H1 (cell line): ENCODE data around the gene NOTUM. TPM values are rescaled to one million over a fixed set of nuclear protein-coding genes. Genes with fewer than 3 reads are reported as not detected.

Experiments used
- CTCF ChIA-PET: fragments of 300-600 bp; sonication (Branson Sonifier 250); formaldehyde crosslinking; loops from one replicate; lab custom pipeline; 2021; ENCODE audit not compliant: partially characterized antibody; lab: Charles Lee
- POLR2A ChIA-PET: fragments of 300-600 bp; sonication (Branson Sonifier 250); formaldehyde crosslinking; loops from one replicate; lab custom pipeline; 2021; ENCODE audit warnings: inconsistent platforms; ENCODE audit not compliant: partially characterized antibody; lab: Charles Lee
- DNase-seq, 2 experiments: peaks; one replicate each; pipeline versions ENCODE4 v3.0.0 to v3.0.0-alpha.2; 2010 to 2022; ENCODE audit warnings: low spot score in 2 of 2, low read depth in 1 of 2, mixed read lengths in 1 of 2
- FAIRE-seq: peaks from 2 replicates; lab custom pipeline; 2011; peaks lifted over from hg19 to GRCh38; lab: Jason Lieb, UNC
- H2AFZ ChIP-seq: 2 replicates; pipeline ENCODE4 v1.8.1; 2012; ENCODE audit warnings: low read length, inconsistent platforms
- H2AK5ac ChIP-seq: 2 replicates; pipeline ENCODE4 v1.6.1; 2013; ENCODE audit warnings: low read depth, low read length
- H2BK120ac ChIP-seq: replicated peaks from 2 replicates; pipeline ENCODE3; 2013; ENCODE audit warnings: low read depth, low read length, inconsistent platforms
- H2BK12ac ChIP-seq: 2 replicates; pipeline ENCODE4 v1.6.1; 2013; ENCODE audit warnings: low read depth, low read length
- H2BK15ac ChIP-seq: 2 replicates; pipeline ENCODE4 v1.6.1; 2013; ENCODE audit warnings: low read length
- H2BK20ac ChIP-seq: 2 replicates; pipeline ENCODE4 v1.6.1; 2013; ENCODE audit warnings: low read length
- H2BK5ac ChIP-seq: 2 replicates; pipeline ENCODE4 v1.6.1; 2013; ENCODE audit warnings: low read depth, low read length
- H3K14ac ChIP-seq: 2 replicates; pipeline ENCODE4 v1.6.1; 2013; ENCODE audit warnings: inconsistent platforms; ENCODE audit not compliant: insufficient read length
- H3K18ac ChIP-seq: 2 replicates; pipeline ENCODE4 v1.6.1; 2013; ENCODE audit warnings: low read length; ENCODE audit errors: extremely low read depth
- H3K23ac ChIP-seq: 2 replicates; pipeline ENCODE4 v1.6.1; 2013; ENCODE audit warnings: inconsistent platforms; ENCODE audit not compliant: insufficient read length
- H3K23me2 ChIP-seq: 2 replicates; pipeline ENCODE4 v1.6.1; 2013; ENCODE audit warnings: low read depth, low read length
- H3K27ac ChIP-seq: 2 replicates; pipeline ENCODE4 v1.6.1; 2011; ENCODE audit warnings: low read depth, low read length, inconsistent platforms
- H3K27me3 ChIP-seq, 4 experiments: replicated peaks in 1 of 4; 1 replicate in 1 of 4; 2 replicates in 3 of 4; pipeline versions ENCODE4 v1.6.1 to v1.8.1; 2011 to 2013; ENCODE audit warnings: low read length in 3 of 4, mild to moderate bottlenecking in 3 of 4, inconsistent platforms in 2 of 4, mixed read lengths in 2 of 4, moderate library complexity in 1 of 4; ENCODE audit not compliant: control insufficient read depth in 3 of 4, insufficient read depth in 3 of 4; ENCODE audit errors: extremely low read depth in 1 of 4
- H3K36me3 ChIP-seq, 4 experiments: 2 replicates each; pipeline versions ENCODE4 v1.6.1 to v1.8.1; 2011 to 2013; ENCODE audit warnings: mild to moderate bottlenecking in 4 of 4, low read length in 3 of 4, moderate library complexity in 2 of 4, control low read depth in 1 of 4, inconsistent platforms in 1 of 4; ENCODE audit not compliant: insufficient read depth in 4 of 4, control insufficient read depth in 2 of 4
- H3K4ac ChIP-seq: replicated peaks from 2 replicates; pipeline ENCODE3; 2013; ENCODE audit warnings: low read length, low read depth, mixed read lengths, inconsistent platforms; ENCODE audit not compliant: insufficient read length
- H3K4me1 ChIP-seq, 4 experiments: replicated peaks in 1 of 4; 1 replicate in 1 of 4; 2 replicates in 3 of 4; pipeline versions ENCODE4 v1.6.1 to v1.8.1; 2011 to 2013; ENCODE audit warnings: low read length in 3 of 4, inconsistent platforms in 2 of 4, mixed read lengths in 1 of 4; ENCODE audit not compliant: insufficient read depth in 4 of 4, control insufficient read depth in 3 of 4
- H3K4me2 ChIP-seq, 2 experiments: 2 replicates each; pipeline versions ENCODE4 v1.6.1 to v1.8.1; 2011 to 2013; ENCODE audit warnings: low read depth in 2 of 2, low read length in 2 of 2, control low read depth in 1 of 2, inconsistent platforms in 1 of 2, mild to moderate bottlenecking in 1 of 2; ENCODE audit not compliant: insufficient read depth in 1 of 2
- H3K4me3 ChIP-seq, 4 experiments: fragments of 200-600, 300-600 bp in 1 of 4; sonication (generic), shearing (Covaris generic), sonication (Bioruptor Twin) in 1 of 4; 2 replicates each; pipeline versions ENCODE4 v1.5.1 to v1.8.1; 2011 to 2016; ENCODE audit warnings: low read length in 4 of 4, low read depth in 3 of 4, control low read depth in 2 of 4, inconsistent platforms in 2 of 4, mild to moderate bottlenecking in 2 of 4, mixed read lengths in 1 of 4, moderate library complexity in 1 of 4; ENCODE audit not compliant: insufficient read depth in 2 of 4; ENCODE audit errors: extremely low read depth in 1 of 4
- H3K56ac ChIP-seq: replicated peaks from 2 replicates; pipeline ENCODE3; 2013; ENCODE audit warnings: low read depth, mild to moderate bottlenecking, mixed read lengths, low read length, inconsistent platforms; ENCODE audit not compliant: insufficient read length
- H3K79me1 ChIP-seq: 2 replicates; pipeline ENCODE4 v1.6.1; 2013; ENCODE audit warnings: low read depth, low read length, control low read depth
- H3K79me2 ChIP-seq, 2 experiments: 2 replicates each; pipeline versions ENCODE4 v1.6.1 to v1.8.1; 2012 to 2013; ENCODE audit warnings: low read length in 2 of 2, mild to moderate bottlenecking in 2 of 2, inconsistent platforms in 1 of 2; ENCODE audit not compliant: insufficient read depth in 2 of 2, control insufficient read depth in 1 of 2
- H3K9ac ChIP-seq, 4 experiments: replicated peaks in 1 of 4; 1 replicate in 1 of 4; 2 replicates in 3 of 4; pipeline versions ENCODE4 v1.6.1 to v1.8.1; 2011 to 2013; ENCODE audit warnings: low read depth in 3 of 4, low read length in 3 of 4, control low read depth in 2 of 4, mild to moderate bottlenecking in 2 of 4, moderate library complexity in 2 of 4, inconsistent platforms in 1 of 4; ENCODE audit errors: extremely low read depth in 1 of 4
- H3K9me3 ChIP-seq, 2 experiments: 2 replicates each; pipeline versions ENCODE4 v1.6.1 to v1.8.1; 2012 to 2013; ENCODE audit warnings: mild to moderate bottlenecking in 2 of 2, moderate library complexity in 2 of 2, control low read depth in 1 of 2, inconsistent platforms in 1 of 2, low read depth in 1 of 2, low read length in 1 of 2, mixed read lengths in 1 of 2; ENCODE audit not compliant: insufficient read depth in 2 of 2
- H4K20me1 ChIP-seq, 2 experiments: replicated peaks in 1 of 2; 2 replicates each; pipeline versions ENCODE3 to v1.8.1; 2011 to 2013; ENCODE audit warnings: inconsistent platforms in 2 of 2, low read length in 2 of 2, mild to moderate bottlenecking in 1 of 2; ENCODE audit not compliant: insufficient read depth in 2 of 2, control insufficient read depth in 1 of 2
- H4K5ac ChIP-seq: 2 replicates; pipeline ENCODE4 v1.6.1; 2013; ENCODE audit warnings: low read length, low read depth, mixed read lengths, inconsistent platforms; ENCODE audit not compliant: insufficient read length
- H4K8ac ChIP-seq: 2 replicates; pipeline ENCODE4 v1.8.0; 2013; ENCODE audit warnings: mild to moderate bottlenecking, moderate library complexity, low read length, inconsistent platforms; ENCODE audit not compliant: insufficient read depth; ENCODE audit errors: extremely low read depth
- H4K91ac ChIP-seq: replicated peaks from 2 replicates; pipeline ENCODE3; 2013; ENCODE audit warnings: low read length, mixed read lengths, inconsistent platforms; ENCODE audit not compliant: insufficient read length
- SIN3A ChIP-seq, 2 experiments: IDR thresholded peaks in 1 of 2; conservative IDR thresholded peaks in 1 of 2; 2 replicates each; pipeline ENCODE4 v1.6.1; 2011 to 2012; ENCODE audit warnings: low read length in 2 of 2, improper control_type of control experiment in 1 of 2, low read depth in 1 of 2, mild to moderate bottlenecking in 1 of 2
- TBP ChIP-seq: IDR thresholded peaks from 2 replicates; pipeline ENCODE4 v1.6.1; 2011; ENCODE audit warnings: low read depth, low read length, improper control_type of control experiment
- WGBS, 2 experiments: shearing (Covaris generic) in 1 of 2; methylation state at CpG; one replicate each; pipeline versions ENCODE4 v1.1.6 to v1.1.7; 2013 to 2015; ENCODE audit warnings: low lambda C conversion rate in 2 of 2, mixed read lengths in 2 of 2, inconsistent platforms in 1 of 2, low coverage in 1 of 2, missing lambda C conversion rate in 1 of 2; ENCODE audit not compliant: insufficient replicate concordance in 2 of 2, insufficient coverage in 1 of 2, insufficient read length in 1 of 2; ENCODE audit errors: extremely low coverage in 1 of 2, missing lambda C conversion rate in 1 of 2; 5-methylcytosine and 5-hydroxymethylcytosine counted together
- polyA plus RNA-seq, 7 experiments: library from polyadenylated mRNA; depleted of rRNA in 3 of 7; stranded (reverse) in 5 of 7; unstranded in 2 of 7; fragments of >200 nt in 5 of 7; fragments of 200-250 nt in 2 of 7; gene quantifications; 1 replicate in 5 of 7; 2 replicates in 1 of 7; 4 replicates in 1 of 7; pipeline versions ENCODE4 v1.2.1 to v1.2.3, GENCODE V29; 2011 to 2013; ENCODE audit warnings: missing spikeins in 2 of 7, mixed read lengths in 2 of 7
- total RNA-seq: library from RNA; stranded (reverse); fragmentation: NEBNext Ultra II Directional; extraction: Animal tissue kit (Norgen Biotek cat#: 25700); gene quantifications from 2 replicates; pipeline ENCODE4 v1.2.1, GENCODE V29; 2021
- TF ChIP-seq, protein P1 (sequence below): IDR thresholded peaks from 2 replicates; pipeline ENCODE4 v1.6.1; 2012; ENCODE audit warnings: inconsistent platforms

Gene NOTUM
- total and polyA plus RNA-seq, 2 of the 8 experiments (the other 6 are each of a cell fraction or from before 2014, with no cell fraction given) = 0.45 to 0.76 TPM

DNA sequence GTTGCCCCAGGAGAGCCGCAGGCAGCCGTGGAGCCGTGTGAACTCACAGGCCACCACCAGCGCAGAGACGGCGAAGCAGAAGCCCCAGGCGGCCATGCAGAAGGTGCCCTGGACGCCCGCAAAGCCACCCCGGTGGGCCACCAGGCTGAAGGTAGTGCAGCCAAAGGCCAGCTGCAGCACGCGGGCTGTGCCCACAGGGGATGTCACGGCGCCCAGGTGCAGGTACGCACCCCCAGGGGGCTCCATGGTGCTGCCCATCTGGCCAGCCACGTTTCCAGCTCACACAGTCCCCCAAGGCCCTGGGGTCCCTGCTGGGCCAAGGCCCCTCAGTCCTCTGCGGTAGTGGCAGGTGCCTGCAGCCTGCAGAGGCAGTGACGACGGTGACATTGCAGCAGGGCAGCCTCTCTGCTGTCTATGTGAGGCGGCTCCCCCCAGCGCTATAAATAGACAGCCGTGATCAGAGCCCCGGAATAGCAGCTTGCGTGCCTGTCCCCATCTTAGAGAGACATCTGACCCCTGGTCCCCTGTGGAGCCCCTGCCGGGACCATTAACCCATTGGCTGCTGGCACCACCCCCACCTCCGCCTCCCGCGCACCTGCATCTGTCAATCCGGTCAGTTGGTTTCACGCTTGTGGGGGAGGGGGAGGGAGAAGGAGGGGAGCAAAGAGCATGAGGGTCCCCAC is 19.4 kb downstream of the NOTUM start:
- peak overlapping the region; percentile 21 to 45; a peak in 3 of 4 replicates for H3K4me2 ChIP-seq
- H3K27ac ChIP-seq = no peak overlapping the region
- H4K5ac ChIP-seq = no peak overlapping the region
- no peaks in the 10 kb centered on the region for H3K9me3 ChIP-seq
- TF ChIP-seq, protein P1, sequence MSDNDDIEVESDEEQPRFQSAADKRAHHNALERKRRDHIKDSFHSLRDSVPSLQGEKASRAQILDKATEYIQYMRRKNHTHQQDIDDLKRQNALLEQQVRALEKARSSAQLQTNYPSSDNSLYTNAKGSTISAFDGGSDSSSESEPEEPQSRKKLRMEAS = 0 out of 2 replicates have a peak, but pooled peaks have one; percentile 34
- TF ChIP-seq TBP (no peak), SIN3A (conservative IDR thresholded peaks at IDR 0.05 in 1 of 2, IDR thresholded peaks at IDR 0.05 in 1 of 2; ENCODE audit: low read depth in 1 of 2, low read length in 2 of 2) (0 out of 4 replicates have a peak, but pooled peaks have one; percentile 36 to 43)
- no peak overlapping the region for H2BK120ac ChIP-seq
- H4K8ac ChIP-seq = peak overlapping the region; percentile 73; the same call in 1 of the 2 replicates
- POLR2A ChIA-PET = interaction anchor here (0.9 to 14.6 kb wide), 7 partner anchors 8 to 63 kb away, joined by 3 to 150 read pairs (median 4); partner anchors contain the start of genes ASPSCR1 and MAFG
- no peaks in the 10 kb centered on the region for H4K20me1 ChIP-seq
- no peak overlapping the region for H3K9ac ChIP-seq
- H2BK20ac ChIP-seq = no peak overlapping the region
- peaks cover 0 to 5% (median 0%) of the 10 kb centered on the region in 4 experiments; a peak in 3 of 7 replicates for H3K27me3 ChIP-seq
- no peak overlapping the region for H3K23ac ChIP-seq
- H4K91ac ChIP-seq = peak overlapping the region; percentile 54
- FAIRE-seq (no peak), DNase-seq (no peak)
- peaks cover 0 to 12% (median 8%) of the 10 kb centered on the region in 4 experiments; a peak in 5 of 7 replicates for H3K4me1 ChIP-seq
- no peak overlapping the region for H2BK15ac ChIP-seq
- no peak overlapping the region; the same call in 1 of the 2 replicates for H2AK5ac ChIP-seq
- no peak overlapping the region for H3K56ac ChIP-seq
- CTCF ChIA-PET = interaction anchor here (1.2 to 4.6 kb wide), 5 partner anchors 9 to 137 kb away, joined by 3 to 16 read pairs (median 4); partner anchors contain the start of gene MAFG
- no peaks in the 10 kb centered on the region for H3K79me1 ChIP-seq
- no peaks in the 10 kb centered on the region; the same call in 1 of the 2 replicates for H3K23me2 ChIP-seq
- H3K18ac ChIP-seq = no peak overlapping the region; the same call in 1 of the 2 replicates
- no peak overlapping the region for H2AFZ ChIP-seq
- H3K36me3 ChIP-seq = no peaks in the 10 kb centered on the region
- H2BK5ac ChIP-seq = peak overlapping the region; percentile 16; the same call in 1 of the 2 replicates
- H3K79me2 ChIP-seq = no peaks in the 10 kb centered on the region; a peak in 1 of 4 replicates
- H3K14ac ChIP-seq = no peak overlapping the region
- peak overlapping the region in 1 of 4 experiments; percentile 39; a peak in 2 of 8 replicates for H3K4me3 ChIP-seq
- H2BK12ac ChIP-seq = peak overlapping the region; percentile 50; the same call in 1 of the 2 replicates
- no peak overlapping the region for H3K4ac ChIP-seq
- 56% methylated on average over 29 of the region's 30 CpGs; no CpG with 5 or more reads in 1 of the 2 experiments for WGBS, 2 experiments
